Measurements from ENCODE around the gene FAM120B.
"Not testable (repeated sequence)": the region's sequence is repeated elsewhere in the genome, so short reads cannot be mapped to it uniquely, and the experiment has no call there.

FAM120B gene

GRCh38 chr6:170311696-170312095 is 5.1 kb downstream of the FAM120B start:
- H3K9me3 ChIP-seq: no peaks in the 10 kb centered on the region
- H3K9ac ChIP-seq: no peak overlapping the region
- H3K27me3 ChIP-seq: no peaks in the 10 kb centered on the region
- H3K4me1 ChIP-seq: peaks cover 23% of the 10 kb centered on the region
- no peak overlapping the region for H3K4me2 ChIP-seq
- TF ChIP-seq Cebpa-rat (IDR thresholded peaks at IDR 0.05): no peak
- no peak overlapping the region for H3K27ac ChIP-seq
- peaks cover 92% of the 10 kb centered on the region for H4K20me1 ChIP-seq
- H3K36me3 ChIP-seq: peaks cover 25% of the 10 kb centered on the region
- H3K4me3 ChIP-seq: no peak overlapping the region

- peaks cover 96% of the 10 kb centered on the region for H4K20me1 ChIP-seq
These were observed 6.3 kb downstream of the FAM120B start for GRCh38 chr6:170312876-170313275.

GRCh38 chr6:170313716-170314295 is 7.2 kb downstream of the FAM120B start:
- Histone ChIP-seq H3K9me3 (no peaks in the 10 kb centered on the region), H3K4me2 (no peak overlapping the region), H3K9ac (no peak overlapping the region), H3K4me1 (peaks cover 6% of the 10 kb centered on the region), H4K20me1 (peaks cover 96% of the 10 kb centered on the region), H3K27me3 (no peaks in the 10 kb centered on the region), H3K27ac (no peak overlapping the region), H3K4me3 (no peak overlapping the region), H3K36me3 (peaks cover 44% of the 10 kb centered on the region)
- TF ChIP-seq Cebpa-rat (IDR thresholded peaks at IDR 0.05): no peak

More at GRCh38 chr6:170312876-170313275, 6.3 kb downstream of the FAM120B start:
- Histone ChIP-seq H3K4me2 (no peak overlapping the region), H3K4me3 (no peak overlapping the region), H3K4me1 (peaks cover 16% of the 10 kb centered on the region), H3K36me3 (peaks cover 34% of the 10 kb centered on the region), H3K9ac (no peak overlapping the region), H3K27ac (no peak overlapping the region), H3K27me3 (no peaks in the 10 kb centered on the region), H3K9me3 (no peaks in the 10 kb centered on the region)
- no peak for TF ChIP-seq Cebpa-rat (IDR thresholded peaks at IDR 0.05)

GRCh38 chr6:170314983-170315382 is 8.4 kb downstream of the FAM120B start:
- no peak overlapping the region for H3K27ac ChIP-seq
- H3K4me3 ChIP-seq: no peak overlapping the region
- H4K20me1 ChIP-seq: peaks cover 95% of the 10 kb centered on the region
- 0 out of 2 replicates have a peak, but pooled peaks cover under 1% of the 10 kb centered on the region for H3K4me1 ChIP-seq
- H3K9ac ChIP-seq: no peak overlapping the region
- no peak overlapping the region for H3K4me2 ChIP-seq
- H3K36me3 ChIP-seq: peaks cover 55% of the 10 kb centered on the region
- no peak for TF ChIP-seq Cebpa-rat (IDR thresholded peaks at IDR 0.05)
- H3K9me3 ChIP-seq: no peaks in the 10 kb centered on the region
- H3K27me3 ChIP-seq: no peaks in the 10 kb centered on the region

- TF ChIP-seq Cebpa-rat (IDR thresholded peaks at IDR 0.05): no peak
- Histone ChIP-seq H3K4me1 (no peaks in the 10 kb centered on the region), H3K9ac (no peak overlapping the region), H3K27me3 (no peaks in the 10 kb centered on the region), H3K4me2 (no peak overlapping the region), H3K9me3 (no peaks in the 10 kb centered on the region), H4K20me1 (peaks cover 95% of the 10 kb centered on the region), H3K4me3 (no peak overlapping the region), H3K27ac (no peak overlapping the region), H3K36me3 (peaks cover 55% of the 10 kb centered on the region)
These were observed 9.5 kb downstream of the FAM120B start for GRCh38 chr6:170316071-170316470.

GRCh38 chr6:170317076-170317475 is 10.5 kb downstream of the FAM120B start:
- Histone ChIP-seq H3K36me3 (peaks cover 57% of the 10 kb centered on the region), H3K27me3 (no peaks in the 10 kb centered on the region), H3K4me1 (no peaks in the 10 kb centered on the region), H3K4me3 (no peak overlapping the region), H3K4me2 (no peak overlapping the region), H4K20me1 (peaks cover 95% of the 10 kb centered on the region), H3K9me3 (no peaks in the 10 kb centered on the region), H3K9ac (no peak overlapping the region), H3K27ac (no peak overlapping the region)
- TF ChIP-seq Cebpa-rat (IDR thresholded peaks at IDR 0.05): no peak

- Histone ChIP-seq H3K9ac (no peak overlapping the region), H3K4me3 (no peak overlapping the region), H4K20me1 (peaks cover 96% of the 10 kb centered on the region), H3K4me2 (no peak overlapping the region), H3K27me3 (no peaks in the 10 kb centered on the region), H3K9me3 (no peaks in the 10 kb centered on the region), H3K27ac (no peak overlapping the region), H3K4me1 (no peaks in the 10 kb centered on the region), H3K36me3 (peaks cover 63% of the 10 kb centered on the region)
- no peak for TF ChIP-seq Cebpa-rat (IDR thresholded peaks at IDR 0.05)
These were observed 11.2 kb downstream of the FAM120B start for GRCh38 chr6:170317718-170318117.

GRCh38 chr6:170329321-170329720 is 22.8 kb downstream of the FAM120B start:
- H4K20me1 ChIP-seq: peaks cover 27% of the 10 kb centered on the region
- H3K9ac ChIP-seq: no peak overlapping the region
- no peaks in the 10 kb centered on the region for H3K4me1 ChIP-seq
- H3K36me3 ChIP-seq: peaks cover 90% of the 10 kb centered on the region
- no peak for TF ChIP-seq Cebpa-rat (IDR thresholded peaks at IDR 0.05)
- no peak overlapping the region for H3K27ac ChIP-seq
- no peaks in the 10 kb centered on the region for H3K27me3 ChIP-seq
- no peak overlapping the region for H3K4me2 ChIP-seq
- H3K4me3 ChIP-seq: no peak overlapping the region
- no peaks in the 10 kb centered on the region for H3K9me3 ChIP-seq

GRCh38 chr6:170335199-170335598 is 28.6 kb downstream of the FAM120B start:
- not testable (repeated sequence) for H3K4me1 ChIP-seq, H3K4me3 ChIP-seq, H3K27me3 ChIP-seq, H3K9ac ChIP-seq, H3K4me2 ChIP-seq, H3K27ac ChIP-seq
- Histone ChIP-seq H4K20me1 (peaks cover 35% of the 10 kb centered on the region), H3K9me3 (peaks cover 12% of the 10 kb centered on the region), H3K36me3 (peaks cover 56% of the 10 kb centered on the region)

- Histone ChIP-seq H3K4me1 (peaks cover 4% of the 10 kb centered on the region; the same call in 1 of the 2 replicates), H3K9me3 (peaks cover 19% of the 10 kb centered on the region), H3K4me2 (no peak overlapping the region), H3K4me3 (no peak overlapping the region), H3K36me3 (peaks cover 76% of the 10 kb centered on the region), H3K9ac (no peak overlapping the region), H3K27ac (no peak overlapping the region), H3K27me3 (no peaks in the 10 kb centered on the region), H4K20me1 (peaks cover 24% of the 10 kb centered on the region; the same call in 1 of the 2 replicates)
- TF ChIP-seq Cebpa-rat (IDR thresholded peaks at IDR 0.05): no peak
These were observed 38.3 kb downstream of the FAM120B start for GRCh38 chr6:170344631-170345576.
